ENCODE measurements around the gene PHKA2.

DNA sequence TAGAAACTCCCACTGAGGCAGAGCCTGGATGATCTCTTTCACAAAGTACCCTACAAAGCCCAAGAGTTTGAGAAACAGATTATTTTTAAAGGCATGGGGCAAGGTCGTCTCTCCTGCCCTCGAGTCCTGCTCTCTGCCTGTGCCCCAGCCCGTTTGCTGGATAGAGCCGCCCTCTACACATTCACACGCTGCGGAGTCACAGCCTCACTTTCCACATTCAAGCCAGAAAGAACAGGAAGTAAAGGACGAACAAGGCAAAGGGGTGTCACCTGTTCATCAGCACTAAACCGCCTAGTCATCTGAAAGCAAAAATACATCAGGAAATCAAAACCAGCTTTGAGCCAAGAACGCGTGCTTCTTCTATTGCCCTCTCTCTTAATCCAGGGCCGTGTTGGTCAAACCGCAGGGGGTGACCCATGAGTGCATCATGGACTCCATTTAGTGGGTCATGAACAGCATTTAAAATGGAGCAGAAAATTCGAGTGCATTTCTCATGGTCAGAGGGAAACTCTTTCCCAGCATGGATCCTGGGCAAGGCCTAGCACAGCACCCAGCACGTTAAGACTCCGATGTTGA, 83.4 kb downstream of the PHKA2 start:
- no peak for TF ChIP-seq YY1 (IDR thresholded peaks at IDR 0.05; ENCODE audit: insufficient read depth, insufficient read length)
- no peak for TF ChIP-seq ZNF274 (IDR thresholded peaks at IDR 0.05; ENCODE audit: low read depth, low read length)
